Aorta (tissue), 5 donors: ENCODE results near the gene PLEKHA6. TPM values are rescaled to one million over a fixed set of nuclear protein-coding genes. Genes with fewer than 3 reads are reported as not detected.
A peak's percentile ranks its signal among the peaks of the same experiment; 100 is the strongest.

ENCODE experiments used
- ATAC-seq: fragments of 200-7000 bp; cut with Tn5 transposase; one replicate; pipeline ENCODE4 v1.9.1; 2022; ENCODE audit warnings: moderate library complexity; ENCODE audit not compliant: low FRiP score
- DNase-seq, 2 donors: peaks; one replicate each; pipeline ENCODE4 v3.0.0-alpha.2; 2020
- H3K27ac ChIP-seq, 2 donors: one replicate each; pipeline ENCODE4 v1.5.1; 2013; ENCODE audit warnings: low read length in 2 of 2, mild to moderate bottlenecking in 2 of 2, moderate library complexity in 2 of 2, control low read depth in 1 of 2, inconsistent platforms in 1 of 2, low read depth in 1 of 2
- H3K27me3 ChIP-seq, 2 donors: one replicate each; pipeline ENCODE4 v1.6.1; 2013; ENCODE audit warnings: control low read depth in 1 of 2, low read length in 1 of 2, mild to moderate bottlenecking in 1 of 2, moderate library complexity in 1 of 2; ENCODE audit not compliant: insufficient read depth in 2 of 2, control insufficient read depth in 1 of 2
- H3K36me3 ChIP-seq, 2 donors: one replicate each; pipeline ENCODE4 v1.6.1; 2013; ENCODE audit warnings: control low read depth in 1 of 2, low read length in 1 of 2, mild to moderate bottlenecking in 1 of 2; ENCODE audit not compliant: insufficient read depth in 2 of 2, control insufficient read depth in 1 of 2
- H3K4me1 ChIP-seq, 2 donors: one replicate each; pipeline ENCODE4 v1.6.1; 2013; ENCODE audit warnings: low read length in 2 of 2, control low read depth in 1 of 2, mild to moderate bottlenecking in 1 of 2, moderate library complexity in 1 of 2; ENCODE audit not compliant: insufficient read depth in 2 of 2, control insufficient read depth in 1 of 2
- H3K4me3 ChIP-seq, 2 donors: one replicate each; pipeline ENCODE4 v1.5.1; 2013; ENCODE audit warnings: low read length in 2 of 2, control low read depth in 1 of 2, mild to moderate bottlenecking in 1 of 2
- H3K9me3 ChIP-seq: one replicate; pipeline ENCODE4 v1.6.1; 2013; ENCODE audit warnings: mild to moderate bottlenecking, low read length; ENCODE audit not compliant: control insufficient read depth
- WGBS, 2 donors: extraction: QIAGEN DNeasy Blood & Tissue Kit; methylation state at CpG; one replicate each; pipeline ENCODE4 v1.1.7; 2013; 5-methylcytosine and 5-hydroxymethylcytosine counted together
- intact Hi-C, 2 donors: fragments of 100-400 bp; cut with DNase I; formaldehyde crosslinking; loops; one replicate each; pipeline versions ENCODE4 v1.14.2 to v1.15.0; 2022
- polyA plus RNA-seq, 2 donors: library from polyadenylated mRNA; stranded (reverse); fragments of 200-250 nt; gene quantifications; one replicate each; pipeline ENCODE4 v1.2.3, GENCODE V29; 2013
- total RNA-seq, 2 donors: library from RNA; stranded (reverse); fragmentation: NEBNext Ultra II Directional; extraction: Animal tissue kit (Norgen Biotek cat#: 25700); gene quantifications; one replicate each; pipeline ENCODE4 v1.2.1, GENCODE V29; 2021
- donor health status: healthy with polysubstance abuse.
- donor health status: Bipolar disorder and iron deficiency.
- donor health status: DM: no; HTN: no; CAD: no.
- donor health status: DM: no; HTN: no; CAD: no.
- donor health status: DM: yes; HTN: yes; CAD: no.

The PLEKHA6 gene
- total and polyA plus RNA-seq, 4 donors = 0.56 to 19.6 (median 5.0) TPM

GRCh38 chr1:204275695-204276370, 83.9 kb downstream of the PLEKHA6 start:
- ATAC-seq = no peak
- intact Hi-C loops = no loop called here
- DNase-seq = no peak
- Histone ChIP-seq H3K9me3 (no peaks in the 10 kb centered on the region), H3K27me3 (no peaks in the 10 kb centered on the region), H3K4me3 (no peak overlapping the region), H3K4me1 (no peaks in the 10 kb centered on the region), H3K36me3 (no peaks in the 10 kb centered on the region), H3K27ac (no peak overlapping the region)
- 72 to 73% methylated on average over 9 of the region's 9 CpGs for WGBS, 2 donors

- Histone ChIP-seq H3K36me3 (no peaks in the 10 kb centered on the region), H3K27ac (no peak overlapping the region), H3K4me1 (no peaks in the 10 kb centered on the region), H3K4me3 (no peak overlapping the region), H3K27me3 (no peaks in the 10 kb centered on the region), H3K9me3 (no peaks in the 10 kb centered on the region)
- no peak for DNase-seq
- ATAC-seq = no peak
- intact Hi-C loops = no loop called here
- 55 to 59% methylated on average over 2 of the region's 2 CpGs for WGBS, 2 donors
Observed at GRCh38 chr1:204274446-204274845, 85.3 kb downstream of the PLEKHA6 start.

- DNase-seq = no peak
- H3K4me3 ChIP-seq = no peak overlapping the region
Observed at GRCh38 chr1:204272505-204272904, 87.2 kb downstream of the PLEKHA6 start.

GRCh38 chr1:204271970-204272369, 87.8 kb downstream of the PLEKHA6 start:
- H3K4me3 ChIP-seq = no peak overlapping the region
- ATAC-seq = no peak
- WGBS, 2 donors = 83 to 92% methylated on average over 6 of the region's 6 CpGs
- no peaks in the 10 kb centered on the region for H3K9me3 ChIP-seq
- DNase-seq = no peak
- H3K4me1 ChIP-seq = no peaks in the 10 kb centered on the region
- no peak overlapping the region for H3K27ac ChIP-seq
- no peaks in the 10 kb centered on the region for H3K27me3 ChIP-seq
- intact Hi-C loops = no loop called here
- no peaks in the 10 kb centered on the region for H3K36me3 ChIP-seq

More at GRCh38 chr1:204272505-204272904, 87.2 kb downstream of the PLEKHA6 start:
- H3K4me1 ChIP-seq = no peaks in the 10 kb centered on the region
- no peaks in the 10 kb centered on the region for H3K36me3 ChIP-seq
- WGBS, 2 donors = 39 to 52% methylated on average over 1 of the region's 1 CpG
- no peaks in the 10 kb centered on the region for H3K27me3 ChIP-seq
- no peak for ATAC-seq
- intact Hi-C loops = no loop called here
- no peaks in the 10 kb centered on the region for H3K9me3 ChIP-seq
- H3K27ac ChIP-seq = no peak overlapping the region

GRCh38 chr1:204268101-204268500, 91.6 kb downstream of the PLEKHA6 start:
- peak in 1 of 2 donors; percentile 49 for DNase-seq
- H3K27ac ChIP-seq = no peak overlapping the region
- no peaks in the 10 kb centered on the region for H3K4me1 ChIP-seq
- H3K4me3 ChIP-seq = no peak overlapping the region
- 82 to 84% methylated on average over 9 of the region's 9 CpGs for WGBS, 2 donors
- intact Hi-C loops = no loop called here
- H3K9me3 ChIP-seq = no peaks in the 10 kb centered on the region
- no peaks in the 10 kb centered on the region for H3K36me3 ChIP-seq
- H3K27me3 ChIP-seq = no peaks in the 10 kb centered on the region
- ATAC-seq = no peak

GRCh38 chr1:204267191-204267601, 92.5 kb downstream of the PLEKHA6 start:
- intact Hi-C loops = no loop called here
- peak in 1 of 2 donors; percentile 52 for DNase-seq
- Histone ChIP-seq H3K4me3 (no peak overlapping the region), H3K27me3 (no peaks in the 10 kb centered on the region), H3K27ac (no peak overlapping the region), H3K4me1 (no peaks in the 10 kb centered on the region), H3K9me3 (no peaks in the 10 kb centered on the region), H3K36me3 (no peaks in the 10 kb centered on the region)
- ATAC-seq = no peak
- WGBS, 2 donors = 74 to 78% methylated on average over 9 of the region's 9 CpGs

GRCh38 chr1:204266504-204267034, 93.2 kb downstream of the PLEKHA6 start:
- no peak overlapping the region for H3K4me3 ChIP-seq
- 84 to 88% methylated on average over 5 of the region's 5 CpGs for WGBS, 2 donors
- no peaks in the 10 kb centered on the region for H3K27me3 ChIP-seq
- no peaks in the 10 kb centered on the region for H3K9me3 ChIP-seq
- H3K4me1 ChIP-seq = no peaks in the 10 kb centered on the region
- DNase-seq (peak in 1 of 2 donors; percentile 42), ATAC-seq (no peak)
- H3K27ac ChIP-seq = no peak overlapping the region
- no peaks in the 10 kb centered on the region for H3K36me3 ChIP-seq
- intact Hi-C loops = no loop called here

GRCh38 chr1:204265665-204266064, 94.1 kb downstream of the PLEKHA6 start:
- intact Hi-C loops = no loop called here
- Histone ChIP-seq H3K27ac (no peak overlapping the region), H3K36me3 (no peaks in the 10 kb centered on the region), H3K4me3 (no peak overlapping the region), H3K27me3 (no peaks in the 10 kb centered on the region), H3K9me3 (no peaks in the 10 kb centered on the region), H3K4me1 (no peaks in the 10 kb centered on the region)
- ATAC-seq (peak; percentile 44), DNase-seq (peak in 1 of 2 donors; percentile 35)
- WGBS, 2 donors = 56 to 79% methylated on average over 2 of the region's 2 CpGs

- intact Hi-C loops = no loop called here
- Histone ChIP-seq H3K27me3 (no peaks in the 10 kb centered on the region), H3K4me3 (no peak overlapping the region), H3K36me3 (no peaks in the 10 kb centered on the region), H3K27ac (no peak overlapping the region), H3K9me3 (no peaks in the 10 kb centered on the region), H3K4me1 (no peaks in the 10 kb centered on the region)
- DNase-seq (no peak), ATAC-seq (no peak)
- 82 to 87% methylated on average over 8 of the region's 8 CpGs for WGBS, 2 donors
Observed at GRCh38 chr1:204264805-204265204, 94.9 kb downstream of the PLEKHA6 start.
